K562 (cell line): ENCODE data around the gene TLE3. TPM values are rescaled to one million over a fixed set of nuclear protein-coding genes. Genes with fewer than 3 reads are reported as not detected.

Source experiments
- ATAC-seq: fragments of 200-7000 bp; cut with Tn5 transposase; 3 replicates; pipeline ENCODE4 v1.9.1; 2020; ENCODE audit warnings: moderate library complexity
- BruUV-seq: library from RNA; stranded (reverse); fragments of 400-500 nt; replicated peaks from 2 replicates; lab custom pipeline; 2021; lab: Mats Ljungman, UMichigan
- CTCF ChIA-PET: fragments of 300-600 bp; formaldehyde crosslinking; extraction: SDS; loops from one replicate; lab custom pipeline; 2021; ENCODE audit warnings: low intra/inter-chr PET ratio; lab: Yijun Ruan, JAX
- POLR2A ChIA-PET: fragments of 300-600, 350-650 bp; sonication (Branson Sonifier 250); formaldehyde crosslinking; extraction: SDS; loops from one replicate; lab custom pipeline; 2021; ENCODE audit warnings: antibody characterized with exemption, inconsistent platforms; lab: Yijun Ruan, JAX
- DNase-seq, 4 experiments: peaks; one replicate each; pipeline versions ENCODE4 v3.0.0 to v3.0.0-alpha.2; 2011 to 2018; ENCODE audit warnings: low spot score in 3 of 4, mixed read lengths in 3 of 4; ENCODE audit errors: extremely low read depth in 1 of 4
- FAIRE-seq: peaks from 2 replicates; lab custom pipeline; 2011; peaks lifted over from hg19 to GRCh38; lab: Jason Lieb, UNC
- H2AFZ ChIP-seq: 2 replicates; pipeline ENCODE4 v1.6.0; 2011; ENCODE audit warnings: low read depth, low read length, control low read depth, inconsistent platforms
- H3K27ac ChIP-seq: fragments of 200-600 bp; 3 replicates; pipeline ENCODE4 v1.8.0; 2011; ENCODE audit warnings: low read depth, mild to moderate bottlenecking, control low read depth, inconsistent platforms, low read length, moderate library complexity, mixed read lengths; ENCODE audit errors: extremely low read depth
- H3K27me3 ChIP-seq, 2 experiments: fragments of 300-600 bp in 1 of 2; 2 replicates in 1 of 2; 3 replicates in 1 of 2; pipeline versions ENCODE4 v1.6.0 to v1.8.0; 2011; ENCODE audit warnings: inconsistent platforms in 2 of 2, low read length in 2 of 2, mild to moderate bottlenecking in 1 of 2, mixed read lengths in 1 of 2, moderate library complexity in 1 of 2; ENCODE audit not compliant: control insufficient read depth in 2 of 2, insufficient read depth in 2 of 2
- H3K36me3 ChIP-seq: fragments of 300-600 bp; 3 replicates; pipeline ENCODE4 v1.8.0; 2011; ENCODE audit warnings: mild to moderate bottlenecking, low read length, inconsistent platforms; ENCODE audit not compliant: control insufficient read depth, insufficient read depth
- H3K4me1 ChIP-seq, 2 experiments: fragments of 200-600 bp in 1 of 2; replicated peaks in 1 of 2; 2 replicates in 1 of 2; 3 replicates in 1 of 2; pipeline versions ENCODE4 v1.5.1 to v1.8.0; 2011; ENCODE audit warnings: inconsistent platforms in 2 of 2, low read length in 2 of 2, mild to moderate bottlenecking in 1 of 2, mixed read lengths in 1 of 2, moderate library complexity in 1 of 2; ENCODE audit not compliant: control insufficient read depth in 2 of 2, insufficient read depth in 2 of 2
- H3K4me2 ChIP-seq: 2 replicates; pipeline ENCODE4 v1.6.1; 2011; ENCODE audit warnings: low read length, control low read depth, inconsistent platforms, mixed read lengths; ENCODE audit not compliant: insufficient read depth
- H3K4me3 ChIP-seq: fragments of 200-600 bp; sonication (generic), shearing (Covaris generic); 2 replicates; pipeline ENCODE4 v1.5.1; 2016; ENCODE audit warnings: control low read depth, inconsistent platforms
- H3K79me2 ChIP-seq: fragments of 200-600 bp; 3 replicates; pipeline ENCODE4 v1.8.0; 2011; ENCODE audit warnings: low read length, inconsistent platforms; ENCODE audit not compliant: control insufficient read depth, insufficient read depth
- H3K9ac ChIP-seq, 2 experiments: 2 replicates each; pipeline versions ENCODE4 v1.6.0 to v1.6.1; 2011; ENCODE audit warnings: low read depth in 2 of 2, low read length in 2 of 2, control low read depth in 1 of 2, inconsistent platforms in 1 of 2, mild to moderate bottlenecking in 1 of 2, mixed read lengths in 1 of 2; ENCODE audit not compliant: insufficient read depth in 1 of 2
- H3K9me1 ChIP-seq: one replicate; pipeline ENCODE4 v1.6.0; 2011; ENCODE audit warnings: inconsistent platforms, mild to moderate bottlenecking, low read length, moderate library complexity; ENCODE audit not compliant: control insufficient read depth, insufficient read depth
- H3K9me3 ChIP-seq: replicated peaks from 2 replicates; pipeline ENCODE4 v1.5.1; 2011; ENCODE audit warnings: low read depth, low read length, inconsistent platforms; ENCODE audit not compliant: control insufficient read depth, insufficient read depth
- H4K20me1 ChIP-seq: replicated peaks from 2 replicates; pipeline ENCODE4 v1.6.1; 2011; ENCODE audit warnings: low read length, inconsistent platforms, mixed read lengths; ENCODE audit not compliant: control insufficient read depth, insufficient read depth
- CEBPG ChIP-seq, 3 experiments: fragments of 200-800 bp in 1 of 3; sonication (Bioruptor generic) in 1 of 3; sonication (generic) in 1 of 3; formaldehyde crosslinking in 1 of 3; IDR thresholded peaks in 2 of 3; conservative IDR thresholded peaks in 1 of 3; 2 replicates each; pipeline versions ENCODE4 v1.6.1 to v1.8.0; 2016 to 2022; ENCODE audit warnings: missing compliant biosample characterization in 2 of 3, missing genetic modification characterization in 2 of 3, mild to moderate bottlenecking in 1 of 3, missing genetic modification reagents in 1 of 3
- E2F4 ChIP-seq: sonication (generic); formaldehyde crosslinking; IDR thresholded peaks from 2 replicates; pipeline ENCODE4 v1.8.0; 2022; ENCODE audit warnings: mild to moderate bottlenecking, low read depth, missing genetic modification reagents
- ETV6 ChIP-seq, 3 experiments: fragments of 150-350 bp in 1 of 3; sonication (generic) in 1 of 3; formaldehyde crosslinking in 1 of 3; IDR thresholded peaks; 2 replicates each; pipeline versions ENCODE4 v1.6.1 to v1.8.0; 2014 to 2022; ENCODE audit warnings: borderline replicate concordance in 2 of 3, low read depth in 2 of 3, antibody characterized with exemption in 1 of 3, low read length in 1 of 3, mild to moderate bottlenecking in 1 of 3, missing genetic modification reagents in 1 of 3
- FOXP1 ChIP-seq: sonication (generic); formaldehyde crosslinking; IDR thresholded peaks from 2 replicates; pipeline ENCODE4 v1.8.0; 2022; ENCODE audit warnings: mild to moderate bottlenecking, missing genetic modification reagents
- HNRNPH1 ChIP-seq: fragments of 200-400 bp; formaldehyde crosslinking; optimal IDR thresholded peaks from 2 replicates; pipeline ENCODE3; 2017; ENCODE audit warnings: low read depth, mild to moderate bottlenecking, low read length, moderate library complexity
- NR2F6 ChIP-seq: fragments of 450-650 bp; formaldehyde crosslinking; IDR thresholded peaks from 2 replicates; pipeline ENCODE4 v1.4.0; 2020; ENCODE audit warnings: mild to moderate bottlenecking
- PTRF ChIP-seq: fragments of 450-650 bp; IDR thresholded peaks from 2 replicates; pipeline ENCODE4 v1.6.1; 2016; ENCODE audit warnings: mild to moderate bottlenecking, missing genetic modification characterization, missing compliant biosample characterization
- RAD21 ChIP-seq, 2 experiments: fragments of 250-450 bp in 1 of 2; fragments of 450-650 bp in 1 of 2; sonication (Bioruptor Pico) in 1 of 2; formaldehyde crosslinking in 1 of 2; IDR thresholded peaks in 1 of 2; conservative IDR thresholded peaks in 1 of 2; 2 replicates each; pipeline versions ENCODE4 v1.4.0 to v1.8.0; 2020 to 2022; ENCODE audit warnings: mild to moderate bottlenecking in 2 of 2, moderate library complexity in 1 of 2
- RERE ChIP-seq: sonication (generic); formaldehyde crosslinking; IDR thresholded peaks from 2 replicates; pipeline ENCODE4 v1.8.0; 2023; ENCODE audit warnings: missing genetic modification reagents, mild to moderate bottlenecking, borderline replicate concordance
- TAF1 ChIP-seq: IDR thresholded peaks from 2 replicates; pipeline ENCODE4 v1.6.1; 2011; ENCODE audit warnings: mild to moderate bottlenecking, low read length, moderate library complexity; ENCODE audit not compliant: insufficient read depth, control insufficient read depth, severe bottlenecking; ENCODE audit errors: extremely low read depth
- WGBS: fragments of 100-300 bp; shearing (Covaris generic); methylation state at CpG from one replicate; pipeline ENCODE4 v1.1.6; 2016; ENCODE audit warnings: low coverage, mixed read lengths; ENCODE audit not compliant: insufficient coverage; ENCODE audit errors: missing lambda C conversion rate; 5-methylcytosine and 5-hydroxymethylcytosine counted together
- in situ Hi-C: fragments of 300-500 bp; cut with MboI; formaldehyde crosslinking; loops from 4 replicates; pipeline ENCODE4 v1.15.0; 2018; ENCODE audit warnings: inconsistent platforms, mixed read lengths
- intact Hi-C: fragments of 100-400 bp; cut with micrococcal nuclease; formaldehyde crosslinking; loops from 2 replicates; pipeline ENCODE4 v1.14.2; 2022
- polyA plus RNA-seq, 8 experiments: library from polyadenylated mRNA; depleted of rRNA in 4 of 8; stranded (reverse) in 5 of 8; unstranded in 3 of 8; fragments of >200 nt; fragmentation: Nextera tagmentation in 2 of 8; fragmentation: Illumina TruSeq in 1 of 8; extraction: Ambion mirVana in 2 of 8; extraction: Trizol in 1 of 8; gene quantifications; 2 replicates each; pipeline versions ENCODE4 v1.2.1 to v1.2.3, GENCODE V29; 2011 to 2014; ENCODE audit warnings: inconsistent platforms in 1 of 8, missing spikeins in 1 of 8
- total RNA-seq, 7 experiments: library from RNA; depleted of rRNA in 6 of 7; stranded (reverse); fragments of >200 nt in 6 of 7; fragmentation: Illumina TruSeq in 2 of 7; extraction: Trizol in 2 of 7; gene quantifications; 2 replicates each; pipeline versions ENCODE4 v1.2.1 to v1.2.3, GENCODE V29; 2011 to 2021; ENCODE audit warnings: low replicate concordance in 1 of 7
- TF ChIP-seq, protein P1 (sequence below): fragments of 450-650 bp; IDR thresholded peaks from 2 replicates; pipeline ENCODE4 v1.6.1; 2018; ENCODE audit warnings: mild to moderate bottlenecking, low read depth; ENCODE audit not compliant: partially characterized antibody
- TF ChIP-seq, protein P2 (sequence below): sonication (generic); formaldehyde crosslinking; IDR thresholded peaks from 2 replicates; pipeline ENCODE4 v1.9.0; 2022; ENCODE audit warnings: mild to moderate bottlenecking, missing genetic modification reagents

The TLE3 gene
- total and polyA plus RNA-seq, 9 of the 15 experiments (the other 6 are each of a cell fraction or from before 2014, with no cell fraction given) = 1.5 to 84.2 (median 14.1) TPM

- Histone ChIP-seq H2AFZ (no peak overlapping the region), H3K4me2 (no peak overlapping the region), H3K4me1 (no peaks in the 10 kb centered on the region; a peak in 1 of 5 replicates), H3K9ac (no peak overlapping the region), H4K20me1 (no peaks in the 10 kb centered on the region; the same call in 1 of the 2 replicates), H3K9me1 (no peaks in the 10 kb centered on the region), H3K4me3 (no peak overlapping the region), H3K36me3 (no peaks in the 10 kb centered on the region), H3K27ac (no peak overlapping the region), H3K27me3 (peaks cover 9 to 25% of the 10 kb centered on the region in 2 experiments; a peak in 4 of 5 replicates), H3K9me3 (no peaks in the 10 kb centered on the region), H3K79me2 (no peaks in the 10 kb centered on the region)
- no TSS peak for BruUV-seq
- in situ Hi-C loops (no loop called here), intact Hi-C loops (no loop called here)
- FAIRE-seq (no peak), DNase-seq (no peak), ATAC-seq (no peak)
- CTCF ChIA-PET = no interaction called here
- WGBS = 2% methylated on average over 4 of the region's 4 CpGs
- POLR2A ChIA-PET = no interaction called here
- no peak for TF ChIP-seq NR2F6 (CRISPR knock-in tag)
- TF ChIP-seq RERE (CRISPR knock-in tag) = no peak
- no peak for TF ChIP-seq RAD21 (CRISPR knock-in tag; conservative IDR thresholded peaks at IDR 0.05 in 1 of 2, IDR thresholded peaks at IDR 0.05 in 1 of 2)
- TF ChIP-seq ETV6 (IDR thresholded peaks at IDR 0.05; ENCODE audit: borderline replicate concordance in 1 of 2, low read depth in 2 of 2, low read length in 1 of 2) = no peak
- no peak for TF ChIP-seq ETV6 (CRISPR knock-in tag; IDR thresholded peaks at IDR 0.05; ENCODE audit: borderline replicate concordance)
- no peak for TF ChIP-seq HNRNPH1
- TF ChIP-seq, protein P1, sequence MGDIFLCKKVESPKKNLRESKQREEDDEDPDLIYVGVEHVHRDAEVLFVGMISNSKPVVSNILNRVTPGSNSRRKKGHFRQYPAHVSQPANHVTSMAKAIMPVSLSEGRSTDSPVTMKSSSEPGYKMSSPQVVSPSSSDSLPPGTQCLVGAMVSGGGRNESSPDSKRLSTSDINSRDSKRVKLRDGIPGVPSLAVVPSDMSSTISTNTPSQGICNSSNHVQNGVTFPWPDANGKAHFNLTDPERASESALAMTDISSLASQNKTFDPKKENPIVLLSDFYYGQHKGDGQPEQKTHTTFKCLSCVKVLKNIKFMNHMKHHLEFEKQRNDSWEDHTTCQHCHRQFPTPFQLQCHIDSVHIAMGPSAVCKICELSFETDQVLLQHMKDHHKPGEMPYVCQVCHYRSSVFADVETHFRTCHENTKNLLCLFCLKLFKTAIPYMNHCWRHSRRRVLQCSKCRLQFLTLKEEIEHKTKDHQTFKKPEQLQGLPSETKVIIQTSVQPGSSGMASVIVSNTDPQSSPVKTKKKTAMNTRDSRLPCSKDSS = no peak
- TF ChIP-seq PTRF = no peak
- no peak for TF ChIP-seq TAF1
- no peak for TF ChIP-seq FOXP1 (CRISPR knock-in tag)
- no peak for TF ChIP-seq E2F4 (CRISPR knock-in tag)
- TF ChIP-seq, protein P2, sequence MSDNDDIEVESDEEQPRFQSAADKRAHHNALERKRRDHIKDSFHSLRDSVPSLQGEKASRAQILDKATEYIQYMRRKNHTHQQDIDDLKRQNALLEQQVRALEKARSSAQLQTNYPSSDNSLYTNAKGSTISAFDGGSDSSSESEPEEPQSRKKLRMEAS (CRISPR knock-in tag) = no peak
- no peak for TF ChIP-seq CEBPG (CRISPR knock-in tag; IDR thresholded peaks at IDR 0.05)
- TF ChIP-seq CEBPG (tag; conservative IDR thresholded peaks at IDR 0.05 in 1 of 2, IDR thresholded peaks at IDR 0.05 in 1 of 2) = no peak
Observed at GRCh38 chr15:70001859-70002258, 95.9 kb downstream of the TLE3 start.
